B cell (primary cell): ENCODE measurements around the gene FARP2. TPM values are rescaled to one million over a fixed set of nuclear protein-coding genes. Genes with fewer than 3 reads are reported as not detected.
"Not testable (repeated sequence)": the region's sequence is repeated elsewhere in the genome, so short reads cannot be mapped to it uniquely, and the experiment has no call there.

Source experiments
- ATAC-seq: fragments of 200-7000 bp; cut with Tn5 transposase; one replicate; pipeline ENCODE4 v1.10.0; 2021; ENCODE audit warnings: low read depth, mild to moderate bottlenecking, moderate number of reproducible peaks, moderate library complexity
- CTCF ChIA-PET: fragments of 350-600 bp; sonication (Branson Sonifier 250); formaldehyde crosslinking; loops from one replicate; lab custom pipeline; 2021; ENCODE audit warnings: antibody characterized with exemption, inconsistent platforms; lab: Charles Lee
- POLR2A ChIA-PET: fragments of 350-600 bp; sonication (Branson Sonifier 250); formaldehyde crosslinking; loops from one replicate; lab custom pipeline; 2021; ENCODE audit warnings: antibody characterized with exemption; lab: Charles Lee
- DNase-seq: peaks from one replicate; pipeline ENCODE4 v3.0.0; 2013
- H2AFZ ChIP-seq: 2 replicates; pipeline ENCODE4 v1.6.1; 2012; ENCODE audit warnings: mild to moderate bottlenecking, low read depth, low read length; ENCODE audit not compliant: insufficient read depth, poor library complexity, severe bottlenecking
- H3K27ac ChIP-seq, 2 donors: 1 replicate in 1 of 2; 2 replicates in 1 of 2; pipeline ENCODE4 v1.5.1; 2012 to 2013; ENCODE audit warnings: low read length in 2 of 2, mild to moderate bottlenecking in 2 of 2, moderate library complexity in 1 of 2
- H3K27me3 ChIP-seq, 4 experiments: fragments of 200-600 bp in 1 of 4; sonication (generic) in 1 of 4; replicated peaks in 1 of 4; 1 replicate in 2 of 4; 2 replicates in 2 of 4; pipeline versions ENCODE4 v1.6.1 to v1.7.0; 2013 to 2016; ENCODE audit warnings: low read length in 3 of 4, mild to moderate bottlenecking in 2 of 4, mixed read lengths in 1 of 4, moderate library complexity in 1 of 4; ENCODE audit not compliant: insufficient read depth in 4 of 4, control insufficient read depth in 3 of 4; ENCODE audit errors: control extremely low read depth in 1 of 4
- H3K36me3 ChIP-seq, 2 experiments: replicated peaks in 1 of 2; 1 replicate in 1 of 2; 2 replicates in 1 of 2; pipeline versions ENCODE4 v1.6.1 to v1.7.1; 2013; ENCODE audit warnings: low read length in 1 of 2; ENCODE audit not compliant: insufficient read depth in 2 of 2, control insufficient read depth in 1 of 2; ENCODE audit errors: control extremely low read depth in 1 of 2, extremely low read depth in 1 of 2
- H3K4me1 ChIP-seq, 2 donors: fragments of 200-600 bp in 1 of 2; sonication (generic) in 1 of 2; 1 replicate in 1 of 2; 2 replicates in 1 of 2; pipeline versions ENCODE4 v1.5.1 to v1.6.1; 2013 to 2017; ENCODE audit warnings: low read length in 2 of 2; ENCODE audit not compliant: control insufficient read depth in 2 of 2, insufficient read depth in 2 of 2
- H3K4me2 ChIP-seq: replicated peaks from 2 replicates; pipeline ENCODE3; 2012; ENCODE audit warnings: mild to moderate bottlenecking, low read depth, low read length; ENCODE audit not compliant: poor library complexity, severe bottlenecking
- H3K4me3 ChIP-seq, 5 experiments: fragments of 200-600 bp in 1 of 5; sonication (generic) in 1 of 5; 1 replicate in 3 of 5; 2 replicates in 2 of 5; pipeline versions ENCODE4 v1.5.1 to v1.7.0; 2011 to 2016; ENCODE audit warnings: low read length in 4 of 5, mild to moderate bottlenecking in 4 of 5, low read depth in 2 of 5, control low read depth in 1 of 5, moderate library complexity in 1 of 5; ENCODE audit not compliant: insufficient read depth in 1 of 5; ENCODE audit errors: control extremely low read depth in 1 of 5, extremely low read depth in 1 of 5
- H3K79me2 ChIP-seq: fragments of 200-600 bp; sonication (generic); one replicate; pipeline ENCODE4 v1.6.0; 2016; ENCODE audit warnings: low read length; ENCODE audit not compliant: control insufficient read depth, insufficient read depth
- H3K9ac ChIP-seq: fragments of 200-600 bp; sonication (generic); 2 replicates; pipeline ENCODE4 v1.6.1; 2017; ENCODE audit warnings: mild to moderate bottlenecking, low read length, moderate library complexity
- H3K9me3 ChIP-seq, 3 donors: one replicate each; pipeline versions ENCODE4 v1.6.1 to v1.7.1; 2013; ENCODE audit warnings: low read length in 2 of 3; ENCODE audit not compliant: control insufficient read depth in 2 of 3, insufficient read depth in 1 of 3; ENCODE audit errors: control extremely low read depth in 1 of 3
- H4K20me1 ChIP-seq: 2 replicates; pipeline ENCODE4 v1.6.0; 2012; ENCODE audit warnings: mild to moderate bottlenecking, low read length; ENCODE audit not compliant: insufficient read depth, control insufficient read depth, poor library complexity, severe bottlenecking
- H3K27ac Mint-ChIP-seq: one replicate; pipeline ENCODE4 v1.8.0; 2021; ENCODE audit warnings: mixed read lengths
- H3K27me3 Mint-ChIP-seq: one replicate; pipeline ENCODE4 v1.8.0; 2021; ENCODE audit warnings: mixed read lengths
- H3K4me1 Mint-ChIP-seq: one replicate; pipeline ENCODE4 v1.8.0; 2021; ENCODE audit warnings: mixed read lengths
- H3K4me3 Mint-ChIP-seq: one replicate; pipeline ENCODE4 v1.8.0; 2021; ENCODE audit warnings: mixed read lengths
- H3K9me3 Mint-ChIP-seq: one replicate; pipeline ENCODE4 v1.8.0; 2022; ENCODE audit warnings: mixed read lengths; ENCODE audit not compliant: insufficient read depth
- CTCF ChIP-seq: fragments of 200-600 bp; IDR thresholded peaks from one replicate; pipeline ENCODE4 v1.8.0; 2022; ENCODE audit warnings: antibody characterized with exemption, mild to moderate bottlenecking
- EZH2 ChIP-seq: IDR thresholded peaks from 2 replicates; pipeline ENCODE4 v1.6.1; 2012; ENCODE audit warnings: borderline replicate concordance, low read depth, mild to moderate bottlenecking, moderate library complexity, low read length; ENCODE audit not compliant: insufficient read depth, poor library complexity, severe bottlenecking
- WGBS: methylation state at CpG from one replicate; pipeline ENCODE4 v1.1.5; 2013; ENCODE audit warnings: missing lambda C conversion rate; ENCODE audit not compliant: insufficient coverage; 5-methylcytosine and 5-hydroxymethylcytosine counted together
- intact Hi-C: fragments of 100-400 bp; cut with micrococcal nuclease; formaldehyde crosslinking; loops from one replicate; pipeline ENCODE4 v1.10.0; 2022
- polyA plus RNA-seq: library from polyadenylated mRNA; depleted of rRNA; stranded (reverse); fragments of >200 nt; gene quantifications from 2 replicates; pipeline ENCODE4 v1.2.3, GENCODE V29; 2012
- total RNA-seq, 2 donors: library from RNA; stranded (reverse); fragments of 120-200 nt in 1 of 2; gene quantifications; 1 replicate in 1 of 2; 2 replicates in 1 of 2; pipeline versions ENCODE4 v1.2.3 to v1.2.4, GENCODE V29; 2013 to 2022

The FARP2 gene
- total and polyA plus RNA-seq, 2 donors (not counting 1 experiment from before 2014, with no cell fraction given) = 37.1 to 114 TPM

GRCh38 chr2:241445426-241445825, 89.3 kb downstream of the FARP2 start:
- DNase-seq = no peak
- peaks cover 3 to 59% of the 10 kb centered on the region in 2 experiments for H3K36me3 ChIP-seq
- no peaks in the 10 kb centered on the region for H3K79me2 ChIP-seq
- no peak for ATAC-seq
- H3K9ac ChIP-seq = no peak overlapping the region
- CTCF ChIA-PET = no interaction called here
- TF ChIP-seq EZH2 = no peak
- no peak for TF ChIP-seq CTCF
- peaks cover 14% of the 10 kb centered on the region for H3K4me1 Mint-ChIP-seq
- no peak overlapping the region for H3K4me3 Mint-ChIP-seq
- no peak overlapping the region for H3K27ac ChIP-seq
- H3K27ac Mint-ChIP-seq = no peak overlapping the region
- H4K20me1 ChIP-seq = peaks cover 64% of the 10 kb centered on the region
- H3K4me1 ChIP-seq = peaks cover 13 to 17% of the 10 kb centered on the region in 2 donors
- H3K4me2 ChIP-seq = no peak overlapping the region
- no peak overlapping the region for H3K4me3 ChIP-seq
- H2AFZ ChIP-seq = no peak overlapping the region
- no peaks in the 10 kb centered on the region for H3K9me3 Mint-ChIP-seq
- intact Hi-C loops = no loop called here
- H3K9me3 ChIP-seq = no peaks in the 10 kb centered on the region
- WGBS = 100% methylated on average over 2 of the region's 2 CpGs
- peaks cover 0 to 10% (median 5%) of the 10 kb centered on the region in 4 experiments for H3K27me3 ChIP-seq
- no peaks in the 10 kb centered on the region for H3K27me3 Mint-ChIP-seq
- POLR2A ChIA-PET = no interaction called here

DNA sequence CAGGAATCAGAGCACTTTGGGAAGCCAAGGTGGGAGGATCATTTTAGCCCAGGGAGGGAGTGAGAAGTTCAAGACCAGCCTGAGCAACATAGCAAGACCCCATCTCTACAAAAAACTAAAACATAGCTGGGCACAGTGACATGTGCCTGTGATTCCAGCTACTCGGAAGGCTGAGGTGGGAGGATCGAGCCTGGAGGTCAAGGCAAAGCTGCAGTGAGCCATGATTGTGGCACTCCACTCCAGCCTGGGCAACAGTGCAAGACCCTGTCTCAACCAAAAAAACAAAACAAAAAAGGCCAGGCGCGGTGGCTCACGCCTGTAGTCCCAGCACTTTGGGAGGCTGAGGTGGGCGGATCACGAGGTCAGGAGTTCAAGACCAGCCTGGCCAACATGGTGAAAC, 94.0 kb downstream of the FARP2 start:
- H3K9me3 ChIP-seq, H3K4me3 ChIP-seq, H3K27ac ChIP-seq, H3K4me1 Mint-ChIP-seq, intact Hi-C loops, H3K9ac ChIP-seq, H3K9me3 Mint-ChIP-seq, ATAC-seq, H3K4me2 ChIP-seq, H3K4me3 Mint-ChIP-seq, POLR2A ChIA-PET, H3K4me1 ChIP-seq, H2AFZ ChIP-seq, H3K27ac Mint-ChIP-seq, H3K27me3 ChIP-seq, DNase-seq, H3K27me3 Mint-ChIP-seq, H3K79me2 ChIP-seq: not testable (repeated sequence)
- CTCF ChIA-PET = interaction anchor here (1.1 kb wide), 1 partner anchor 12 kb away, joined by 3 read pairs; no protein-coding TSS in a partner anchor
- H3K36me3 ChIP-seq = peaks cover 2 to 25% of the 10 kb centered on the region in 2 experiments
- 100% methylated on average over 2 of the region's 7 CpGs for WGBS
- peaks cover 26% of the 10 kb centered on the region for H4K20me1 ChIP-seq
